ENCODE results near the gene ZNF716.

GRCh38 chr7:57505176-57505575 lies 55.2 kb downstream of the ZNF716 start:
- TF ChIP-seq POLR2AphosphoS5 (IDR thresholded peaks at IDR 0.05) (no peak), CTCF (IDR thresholded peaks at IDR 0.05) (no peak), POLR2A (IDR thresholded peaks at IDR 0.05) (no peak)
